Measurements from ENCODE around the gene PRKD2. TPM values are rescaled to one million over a fixed set of nuclear protein-coding genes. Genes with fewer than 3 reads are reported as not detected.

The PRKD2 gene
- total and polyA plus RNA-seq, 2 experiments from 2014 or later: 11.9 to 14.2 TPM

GRCh38 chr19:46739290-46739771 lies 22.4 kb upstream of the PRKD2 start:
- H3K27me3 ChIP-seq (replicated peaks; ENCODE audit: insufficient read depth): no peaks in the 10 kb centered on the region
- H3K4me2 ChIP-seq (ENCODE audit: unreplicated experiment): no peak overlapping the region
- WGBS, 2 experiments (ENCODE audit: low coverage in 1 of 2, low lambda C conversion rate in 2 of 2, missing lambda C conversion rate in 2 of 2): 50 to 52% methylated on average over 14 of the region's 14 CpGs
- H3K4me1 ChIP-seq (ENCODE audit: insufficient read depth): no peaks in the 10 kb centered on the region
- in situ Hi-C loops (cut with MboI): no loop called here
- no peaks in the 10 kb centered on the region for H3K9me2 ChIP-seq (ENCODE audit: insufficient read depth)
- H3F3A ChIP-seq (ENCODE audit: insufficient read depth): no peaks in the 10 kb centered on the region
- H3K36me3 ChIP-seq (ENCODE audit: low read depth): no peaks in the 10 kb centered on the region; the same call in 1 of the 2 replicates
- H3K27ac ChIP-seq: no peak overlapping the region
- H3K79me2 ChIP-seq (ENCODE audit: insufficient read depth): peaks cover 98% of the 10 kb centered on the region
- H3K4me3 ChIP-seq: no peak overlapping the region
- TF ChIP-seq EZH2phosphoT487 (IDR thresholded peaks at IDR 0.05; ENCODE audit: insufficient read depth, low read depth): no peak
- no peak for TF ChIP-seq EZH2 (IDR thresholded peaks at IDR 0.05; ENCODE audit: insufficient read depth, poor library complexity, severe bottlenecking)
- no peak overlapping the region for H3K9ac ChIP-seq
- DNase-seq: no peak
- H2AFZ ChIP-seq: no peak overlapping the region
- no peaks in the 10 kb centered on the region for H3K9me3 ChIP-seq (ENCODE audit: low read depth)
- peaks cover 9% of the 10 kb centered on the region; the same call in 1 of the 2 replicates for H4K20me1 ChIP-seq (ENCODE audit: insufficient read depth)

- in situ Hi-C loops (cut with MboI): no loop called here
- H3K4me3 ChIP-seq: no peak overlapping the region
- H3K9ac ChIP-seq: no peak overlapping the region
These were observed 20.9 kb upstream of the PRKD2 start for GRCh38 chr19:46737761-46738171.

GRCh38 chr19:46737298-46737654 lies 20.4 kb upstream of the PRKD2 start:
- Histone ChIP-seq H3K9me3 (ENCODE audit: low read depth) (no peaks in the 10 kb centered on the region), H3K27me3 (replicated peaks; ENCODE audit: insufficient read depth) (no peaks in the 10 kb centered on the region), H3F3A (ENCODE audit: insufficient read depth) (no peaks in the 10 kb centered on the region), H3K4me2 (ENCODE audit: unreplicated experiment) (no peak overlapping the region), H3K4me3 (no peak overlapping the region), H3K9me2 (ENCODE audit: insufficient read depth) (no peaks in the 10 kb centered on the region), H3K9ac (no peak overlapping the region), H3K79me2 (ENCODE audit: insufficient read depth) (peaks cover 96% of the 10 kb centered on the region), H3K27ac (no peak overlapping the region), H3K36me3 (ENCODE audit: low read depth) (no peaks in the 10 kb centered on the region; the same call in 1 of the 2 replicates), H4K20me1 (ENCODE audit: insufficient read depth) (no peaks in the 10 kb centered on the region; the same call in 1 of the 2 replicates), H2AFZ (no peak overlapping the region), H3K4me1 (ENCODE audit: insufficient read depth) (no peaks in the 10 kb centered on the region)
- no peak for TF ChIP-seq EZH2phosphoT487 (IDR thresholded peaks at IDR 0.05; ENCODE audit: insufficient read depth, low read depth)
- no peak for TF ChIP-seq EZH2 (IDR thresholded peaks at IDR 0.05; ENCODE audit: insufficient read depth, poor library complexity, severe bottlenecking)
- no peak for DNase-seq
- WGBS, 2 experiments (ENCODE audit: low coverage in 1 of 2, low lambda C conversion rate in 2 of 2, missing lambda C conversion rate in 2 of 2): 91 to 92% methylated on average over 7 of the region's 7 CpGs
- in situ Hi-C loops (cut with MboI): no loop called here

More at GRCh38 chr19:46737761-46738171, 20.9 kb upstream of the PRKD2 start:
- H2AFZ ChIP-seq: no peak overlapping the region
- TF ChIP-seq EZH2 (IDR thresholded peaks at IDR 0.05; ENCODE audit: insufficient read depth, poor library complexity, severe bottlenecking) (no peak), EZH2phosphoT487 (IDR thresholded peaks at IDR 0.05; ENCODE audit: insufficient read depth, low read depth) (no peak)
- H3K36me3 ChIP-seq (ENCODE audit: low read depth): no peaks in the 10 kb centered on the region; the same call in 1 of the 2 replicates
- no peak overlapping the region for H3K4me2 ChIP-seq (ENCODE audit: unreplicated experiment)
- no peaks in the 10 kb centered on the region for H3K4me1 ChIP-seq (ENCODE audit: insufficient read depth)
- DNase-seq: no peak
- no peaks in the 10 kb centered on the region for H3K9me2 ChIP-seq (ENCODE audit: insufficient read depth)
- H4K20me1 ChIP-seq (ENCODE audit: insufficient read depth): peaks cover 2% of the 10 kb centered on the region; the same call in 1 of the 2 replicates
- 88 to 91% methylated on average over 19 of the region's 19 CpGs for WGBS, 2 experiments (ENCODE audit: low coverage in 1 of 2, low lambda C conversion rate in 2 of 2, missing lambda C conversion rate in 2 of 2)
- peaks cover 98% of the 10 kb centered on the region for H3K79me2 ChIP-seq (ENCODE audit: insufficient read depth)
- no peaks in the 10 kb centered on the region for H3F3A ChIP-seq (ENCODE audit: insufficient read depth)
- H3K9me3 ChIP-seq (ENCODE audit: low read depth): no peaks in the 10 kb centered on the region
- H3K27ac ChIP-seq: no peak overlapping the region
- no peaks in the 10 kb centered on the region for H3K27me3 ChIP-seq (replicated peaks; ENCODE audit: insufficient read depth)

GRCh38 chr19:46736531-46737297 lies 19.8 kb upstream of the PRKD2 start:
- no peak overlapping the region for H2AFZ ChIP-seq
- no peak for TF ChIP-seq EZH2 (IDR thresholded peaks at IDR 0.05; ENCODE audit: insufficient read depth, poor library complexity, severe bottlenecking)
- no peak for TF ChIP-seq EZH2phosphoT487 (IDR thresholded peaks at IDR 0.05; ENCODE audit: insufficient read depth, low read depth)
- WGBS, 2 experiments (ENCODE audit: low coverage in 1 of 2, low lambda C conversion rate in 2 of 2, missing lambda C conversion rate in 2 of 2): 78 to 81% methylated on average over 16 to 22 of the region's 22 CpGs
- in situ Hi-C loops (cut with MboI): no loop called here
- peaks cover 1% of the 10 kb centered on the region for H3K4me1 ChIP-seq (ENCODE audit: insufficient read depth)
- no peaks in the 10 kb centered on the region for H3K9me3 ChIP-seq (ENCODE audit: low read depth)
- H3F3A ChIP-seq (ENCODE audit: insufficient read depth): peaks cover 5% of the 10 kb centered on the region; the same call in 1 of the 2 replicates
- no peaks in the 10 kb centered on the region for H3K9me2 ChIP-seq (ENCODE audit: insufficient read depth)
- DNase-seq: no peak
- H4K20me1 ChIP-seq (ENCODE audit: insufficient read depth): no peaks in the 10 kb centered on the region; the same call in 1 of the 2 replicates
- H3K4me3 ChIP-seq: no peak overlapping the region
- no peaks in the 10 kb centered on the region for H3K27me3 ChIP-seq (replicated peaks; ENCODE audit: insufficient read depth)
- no peak overlapping the region for H3K27ac ChIP-seq
- H3K79me2 ChIP-seq (ENCODE audit: insufficient read depth): peaks cover 95% of the 10 kb centered on the region
- H3K4me2 ChIP-seq (ENCODE audit: unreplicated experiment): no peak overlapping the region
- H3K9ac ChIP-seq: no peak overlapping the region
- H3K36me3 ChIP-seq (ENCODE audit: low read depth): no peaks in the 10 kb centered on the region; the same call in 1 of the 2 replicates

All from GM23248 (cell line).